WTC11 (cell line): ENCODE results near the gene OSBPL10. TPM values are rescaled to one million over a fixed set of nuclear protein-coding genes. Genes with fewer than 3 reads are reported as not detected.
"Not testable (repeated sequence)": the region's sequence is repeated elsewhere in the genome, so short reads cannot be mapped to it uniquely, and the experiment has no call there.

ENCODE experiments used
- ATAC-seq: fragments of 200-7000 bp; cut with Tn5 transposase; 2 replicates; pipeline ENCODE4 v1.10.0; 2021; ENCODE audit warnings: mild to moderate bottlenecking, moderate library complexity
- CTCF ChIA-PET: fragments of 300-600 bp; sonication (Branson Sonifier 250); formaldehyde crosslinking; loops from one replicate; lab custom pipeline; 2021; ENCODE audit warnings: antibody characterized with exemption; lab: Charles Lee
- POLR2A ChIA-PET: fragments of 350-600 bp; sonication (Branson Sonifier 250); formaldehyde crosslinking; loops from one replicate; lab custom pipeline; 2021; ENCODE audit warnings: antibody characterized with exemption; lab: Charles Lee
- DNase-seq: peaks from one replicate; pipeline ENCODE4 v3.0.0; 2021; ENCODE audit warnings: low spot score
- H3K27ac Mint-ChIP-seq: 2 replicates; pipeline ENCODE4 v1.8.0; 2021; ENCODE audit warnings: mixed read lengths
- H3K27me3 Mint-ChIP-seq: 2 replicates; pipeline ENCODE4 v1.8.0; 2021; ENCODE audit warnings: low read depth, mild to moderate bottlenecking, moderate library complexity, mixed read lengths
- H3K36me3 Mint-ChIP-seq: 2 replicates; pipeline ENCODE4 v1.8.0; 2021; ENCODE audit warnings: mixed read lengths
- H3K4me1 Mint-ChIP-seq: 2 replicates; pipeline ENCODE4 v1.8.0; 2022; ENCODE audit warnings: mixed read lengths
- H3K4me3 Mint-ChIP-seq: 2 replicates; pipeline ENCODE4 v1.8.0; 2021; ENCODE audit warnings: mild to moderate bottlenecking, moderate library complexity, mixed read lengths
- H3K9me3 Mint-ChIP-seq: 2 replicates; pipeline ENCODE4 v1.8.0; 2021; ENCODE audit warnings: mixed read lengths
- AR ChIP-seq: fragments of 250-450 bp; sonication (Bioruptor Pico); IDR thresholded peaks from 2 replicates; pipeline ENCODE4 v1.9.0; 2021; ENCODE audit warnings: mild to moderate bottlenecking
- E2F5 ChIP-seq: sonication (generic); formaldehyde crosslinking; IDR thresholded peaks from 2 replicates; pipeline ENCODE4 v1.8.1; 2022; ENCODE audit warnings: mild to moderate bottlenecking, moderate library complexity, missing genetic modification reagents
- EMX1 ChIP-seq: fragments of 250-450 bp; sonication (Bioruptor Pico); IDR thresholded peaks from 2 replicates; pipeline ENCODE4 v1.8.0; 2021; ENCODE audit warnings: mild to moderate bottlenecking
- FOXP4 ChIP-seq: sonication (generic); formaldehyde crosslinking; IDR thresholded peaks from 2 replicates; pipeline ENCODE4 v1.8.0; 2022; ENCODE audit warnings: mild to moderate bottlenecking, missing genetic modification reagents
- IRF2 ChIP-seq: sonication (generic); formaldehyde crosslinking; IDR thresholded peaks from 2 replicates; pipeline ENCODE4 v1.8.0; 2022; ENCODE audit warnings: low read depth, missing genetic modification reagents, borderline replicate concordance
- JAZF1 ChIP-seq: fragments of 250-450 bp; sonication (Bioruptor Pico); IDR thresholded peaks from 2 replicates; pipeline ENCODE4 v1.9.0; 2021; ENCODE audit warnings: moderate library complexity, mild to moderate bottlenecking, inconsistent platforms
- JUN ChIP-seq: sonication (generic); formaldehyde crosslinking; IDR thresholded peaks from 2 replicates; pipeline ENCODE4 v1.8.0; 2023; ENCODE audit warnings: mild to moderate bottlenecking, missing genetic modification reagents
- MXD4 ChIP-seq: fragments of 250-450 bp; sonication (Bioruptor Pico); IDR thresholded peaks from 2 replicates; pipeline ENCODE4 v1.8.0; 2021; ENCODE audit warnings: mild to moderate bottlenecking, moderate library complexity, borderline replicate concordance
- MYBL2 ChIP-seq: sonication (generic); formaldehyde crosslinking; IDR thresholded peaks from 2 replicates; pipeline ENCODE4 v1.8.1; 2023; ENCODE audit warnings: mild to moderate bottlenecking, moderate library complexity, missing genetic modification reagents
- NR1H2 ChIP-seq: sonication (generic); formaldehyde crosslinking; IDR thresholded peaks from 2 replicates; pipeline ENCODE4 v1.9.0; 2021; ENCODE audit warnings: mild to moderate bottlenecking, moderate library complexity, missing genetic modification reagents
- ZNF281 ChIP-seq: sonication (generic); formaldehyde crosslinking; IDR thresholded peaks from 2 replicates; pipeline ENCODE4 v1.8.0; 2023; ENCODE audit warnings: mild to moderate bottlenecking, missing genetic modification reagents
- ZNF532 ChIP-seq: fragments of 250-450 bp; sonication (Bioruptor Pico); IDR thresholded peaks from 2 replicates; pipeline ENCODE4 v1.9.0; 2021; ENCODE audit warnings: mild to moderate bottlenecking, borderline replicate concordance
- ZSCAN18 ChIP-seq: fragments of 250-450 bp; sonication (Bioruptor Pico); IDR thresholded peaks from 2 replicates; pipeline ENCODE4 v2.1.2; 2022; ENCODE audit warnings: mild to moderate bottlenecking, moderate library complexity
- total RNA-seq: library from RNA; stranded (reverse); gene quantifications from 3 replicates; pipeline ENCODE4 v1.2.3, GENCODE V29; 2021

The OSBPL10 gene
- total RNA-seq, 1 experiment from 2014 or later: 84.1 TPM

- TF ChIP-seq ZSCAN18 (CRISPR knock-in tag) (no peak), FOXP4 (no peak)
Measured at GRCh38 chr3:31997500-31997899, 16.4 kb upstream of the OSBPL10 start (continued).

GRCh38 chr3:31996195-31996594 lies 15.1 kb upstream of the OSBPL10 start:
- DNase-seq (no peak), ATAC-seq (no peak)
- CTCF ChIA-PET: no interaction called here
- Mint-ChIP-seq H3K4me3 (no peak overlapping the region), H3K4me1 (no peaks in the 10 kb centered on the region), H3K27ac (no peak overlapping the region), H3K27me3 (no peaks in the 10 kb centered on the region), H3K9me3 (peaks cover 42% of the 10 kb centered on the region), H3K36me3 (peaks cover 34% of the 10 kb centered on the region)
- POLR2A ChIA-PET: no interaction called here
- TF ChIP-seq EMX1 (CRISPR knock-in tag) (no peak), JAZF1 (no peak), AR (no peak), ZNF532 (CRISPR knock-in tag) (no peak), E2F5 (CRISPR knock-in tag) (no peak), JUN (CRISPR knock-in tag) (no peak), NR1H2 (CRISPR knock-in tag) (no peak), IRF2 (CRISPR knock-in tag) (no peak), MXD4 (CRISPR knock-in tag) (no peak), ZSCAN18 (CRISPR knock-in tag) (no peak), ZNF281 (CRISPR knock-in tag) (no peak), MYBL2 (CRISPR knock-in tag) (no peak)

GRCh38 chr3:31995026-31995425 lies 14.0 kb upstream of the OSBPL10 start:
- POLR2A ChIA-PET, H3K27ac Mint-ChIP-seq, DNase-seq, H3K27me3 Mint-ChIP-seq, H3K4me3 Mint-ChIP-seq, CTCF ChIA-PET, H3K4me1 Mint-ChIP-seq, ATAC-seq: not testable (repeated sequence)
- Mint-ChIP-seq H3K36me3 (peaks cover 34% of the 10 kb centered on the region), H3K9me3 (peaks cover 42% of the 10 kb centered on the region)
